Neural progenitor cell (in vitro differentiated cells): Measurements from ENCODE around the gene TIAL1.

Source experiments
- CTCF ChIP-seq: fragments of 200-600 bp; sonication (generic); IDR thresholded peaks from 2 replicates; pipeline ENCODE4 v1.5.1; 2017; ENCODE audit warnings: antibody characterized with exemption, mild to moderate bottlenecking
- EZH2 ChIP-seq: fragments of 200-600 bp; sonication (generic); IDR thresholded peaks from 2 replicates; pipeline ENCODE4 v1.6.1; 2017; ENCODE audit warnings: antibody characterized with exemption, mild to moderate bottlenecking, moderate library complexity

- TF ChIP-seq EZH2 (no peak), CTCF (no peak)
These were observed 24.3 kb upstream of the TIAL1 start for GRCh38 chr10:119621078-119621384.
